Smooth muscle cell (in vitro differentiated cells): Measurements from ENCODE around the gene PEG3. TPM values are rescaled to one million over a fixed set of nuclear protein-coding genes. Genes with fewer than 3 reads are reported as not detected.
"Not testable (repeated sequence)": the region's sequence is repeated elsewhere in the genome, so short reads cannot be mapped to it uniquely, and the experiment has no call there.

Experiments
- DNase-seq: peaks from one replicate; lab custom pipeline; 2025; ENCODE audit not compliant: unreplicated experiment; lab: John Stamatoyannopoulos, UW
- H2AFZ ChIP-seq: fragments of 200-600 bp; sonication (generic); 2 replicates; pipeline ENCODE4 v1.6.0; 2016; ENCODE audit warnings: antibody characterized with exemption, low read depth, mild to moderate bottlenecking
- H3F3A ChIP-seq: fragments of 200-600 bp; sonication (generic); 2 replicates; pipeline ENCODE4 v1.6.0; 2017; ENCODE audit warnings: antibody characterized with exemption, low read depth
- H3K27ac ChIP-seq: fragments of 200-600 bp; sonication (generic); 2 replicates; pipeline ENCODE4 v1.5.1; 2016; ENCODE audit warnings: low read depth, mild to moderate bottlenecking
- H3K27me3 ChIP-seq: fragments of 200-600 bp; sonication (generic); 2 replicates; pipeline ENCODE4 v1.6.1; 2016; ENCODE audit warnings: low read depth, mild to moderate bottlenecking
- H3K36me3 ChIP-seq: fragments of 200-600 bp; sonication (generic); 2 replicates; pipeline ENCODE4 v1.5.1; 2016; ENCODE audit warnings: low read depth
- H3K4me1 ChIP-seq: fragments of 200-600 bp; sonication (generic); 2 replicates; pipeline ENCODE4 v1.5.1; 2016; ENCODE audit warnings: low read depth
- H3K4me2 ChIP-seq: fragments of 200-600 bp; sonication (generic); 2 replicates; pipeline ENCODE4 v1.6.0; 2016; ENCODE audit warnings: mild to moderate bottlenecking
- H3K4me3 ChIP-seq: fragments of 200-600 bp; sonication (generic); 2 replicates; pipeline ENCODE4 v1.5.1; 2016; ENCODE audit warnings: mild to moderate bottlenecking
- H3K79me2 ChIP-seq: fragments of 200-600 bp; sonication (generic); 2 replicates; pipeline ENCODE4 v1.6.0; 2016; ENCODE audit warnings: low read depth, mild to moderate bottlenecking
- H3K9ac ChIP-seq: fragments of 200-600 bp; sonication (generic); 2 replicates; pipeline ENCODE4 v1.6.0; 2016; ENCODE audit warnings: low read depth
- H3K9me3 ChIP-seq: fragments of 200-600 bp; sonication (generic); replicated peaks from 2 replicates; pipeline ENCODE4 v1.5.1; 2016; ENCODE audit warnings: low read depth
- H4K20me1 ChIP-seq: fragments of 200-600 bp; sonication (generic); 2 replicates; pipeline ENCODE4 v1.6.0; 2016; ENCODE audit warnings: low read depth
- CTCF ChIP-seq: fragments of 200-600 bp; sonication (generic); IDR thresholded peaks from 2 replicates; pipeline ENCODE4 v1.5.1; 2017; ENCODE audit warnings: borderline replicate concordance, mild to moderate bottlenecking, antibody characterized with exemption; ENCODE audit not compliant: insufficient read depth, poor library complexity, severe bottlenecking
- WGBS: methylation state at CpG from one replicate; pipeline ENCODE4 v1.1.7; 2016; ENCODE audit warnings: low lambda C conversion rate; 5-methylcytosine and 5-hydroxymethylcytosine counted together
- polyA plus RNA-seq: library from polyadenylated mRNA; unstranded; fragments of >200 nt; fragmentation: Nextera tagmentation; extraction: Ambion mirVana; gene quantifications from 2 replicates; pipeline ENCODE4 v1.2.1, GENCODE V29; 2016
- total RNA-seq: library from RNA; depleted of rRNA; stranded (reverse); fragments of >200 nt; gene quantifications from 2 replicates; pipeline ENCODE4 v1.2.3, GENCODE V29; 2014

PEG3 gene
- total and polyA plus RNA-seq, 2 experiments from 2014 or later: 0.54 TPM; not detected in 1

DNA sequence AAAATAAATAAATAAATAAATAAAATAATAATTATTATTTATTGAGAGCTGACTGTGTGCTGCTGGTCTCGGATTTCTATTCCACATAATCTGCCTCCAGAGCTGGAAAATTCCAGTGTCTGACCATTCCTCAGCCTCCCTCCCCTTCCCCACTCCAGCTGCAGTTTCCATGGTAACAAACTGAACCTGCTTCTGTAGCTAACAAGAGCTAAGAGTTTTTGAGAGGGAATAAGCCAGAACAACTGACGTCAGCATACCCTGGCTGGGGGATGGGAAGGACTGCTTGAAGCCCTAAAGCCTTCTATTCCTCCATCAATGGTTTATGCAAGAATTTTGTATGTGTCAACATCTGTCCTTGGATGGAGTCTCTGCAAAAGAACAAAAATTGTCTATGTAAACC lies 26.0 kb upstream of the PEG3 start:
- Histone ChIP-seq H3K9ac (no peak overlapping the region), H3K27ac (no peak overlapping the region), H3K4me3 (no peak overlapping the region), H2AFZ (no peak overlapping the region), H3K36me3 (no peaks in the 10 kb centered on the region), H3K27me3 (no peaks in the 10 kb centered on the region), H4K20me1 (no peaks in the 10 kb centered on the region), H3F3A (no peaks in the 10 kb centered on the region), H3K79me2 (no peaks in the 10 kb centered on the region), H3K4me1 (no peaks in the 10 kb centered on the region), H3K9me3 (peaks cover 8% of the 10 kb centered on the region), H3K4me2 (no peak overlapping the region)
- DNase-seq: no peak
- 65% methylated on average over 2 of the region's 2 CpGs for WGBS
- TF ChIP-seq CTCF: no peak

- no peak for DNase-seq
- WGBS: 93% methylated on average over 50 of the region's 50 CpGs
- Histone ChIP-seq H3F3A (no peaks in the 10 kb centered on the region), H2AFZ (no peak overlapping the region), H3K4me2 (no peak overlapping the region), H3K9ac (no peak overlapping the region), H3K27ac (no peak overlapping the region), H3K79me2 (no peaks in the 10 kb centered on the region), H4K20me1 (no peaks in the 10 kb centered on the region), H3K4me3 (no peak overlapping the region), H3K27me3 (no peaks in the 10 kb centered on the region), H3K36me3 (no peaks in the 10 kb centered on the region), H3K4me1 (no peaks in the 10 kb centered on the region), H3K9me3 (peaks cover 5% of the 10 kb centered on the region)
- TF ChIP-seq CTCF: no peak
Measured at GRCh38 chr19:56864443-56865125, 24.1 kb upstream of the PEG3 start.

DNA sequence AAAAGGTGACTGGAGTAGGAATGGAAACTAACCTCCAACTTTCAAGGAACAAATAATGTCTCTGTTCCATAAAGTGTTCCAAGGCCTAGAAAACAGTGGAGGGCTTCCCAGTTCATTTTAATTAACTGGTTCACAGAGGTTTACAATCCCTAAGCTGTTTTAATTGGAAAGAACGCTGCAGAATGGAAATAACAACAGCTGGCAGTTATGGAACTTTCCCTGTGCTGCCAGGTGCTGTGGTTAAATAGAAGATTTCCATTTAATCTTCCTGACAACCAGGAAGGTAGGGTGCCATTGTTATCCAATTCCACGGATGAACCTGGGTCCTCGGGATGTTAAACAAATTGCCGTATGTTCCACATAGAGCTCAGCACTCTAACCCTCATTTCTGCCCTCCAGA lies 22.2 kb upstream of the PEG3 start:
- H3K4me2 ChIP-seq: no peak overlapping the region
- H3K9ac ChIP-seq: no peak overlapping the region
- H3K4me3 ChIP-seq: no peak overlapping the region
- no peaks in the 10 kb centered on the region for H3K79me2 ChIP-seq
- H3K9me3 ChIP-seq: peaks cover 6% of the 10 kb centered on the region
- no peaks in the 10 kb centered on the region for H3K36me3 ChIP-seq
- no peaks in the 10 kb centered on the region for H3K4me1 ChIP-seq
- TF ChIP-seq CTCF: no peak
- H4K20me1 ChIP-seq: no peaks in the 10 kb centered on the region
- no peaks in the 10 kb centered on the region for H3F3A ChIP-seq
- H3K27me3 ChIP-seq: no peaks in the 10 kb centered on the region
- no peak overlapping the region for H3K27ac ChIP-seq
- 87% methylated on average over 4 of the region's 4 CpGs for WGBS
- DNase-seq: no peak
- H2AFZ ChIP-seq: no peak overlapping the region

DNA sequence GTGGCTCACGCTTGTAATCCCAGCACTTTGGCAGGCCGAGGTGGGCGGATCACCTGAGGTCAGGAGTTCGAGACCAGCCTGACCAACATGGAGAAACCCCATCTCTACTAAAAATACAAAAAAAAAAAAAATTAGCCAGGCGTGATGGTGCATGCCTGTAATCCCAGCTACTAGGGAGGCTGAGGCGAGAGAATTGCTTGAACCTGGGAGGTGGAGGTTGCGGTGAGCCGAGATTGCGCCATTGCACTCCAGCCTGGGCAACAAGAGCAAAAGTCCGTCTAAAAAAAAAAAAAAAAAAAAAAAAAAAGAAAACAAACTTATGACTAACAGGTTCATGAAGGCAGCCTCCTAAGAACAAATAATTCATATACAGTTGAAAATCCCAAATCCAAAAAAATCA lies 19.9 kb upstream of the PEG3 start:
- WGBS: 72% methylated on average over 9 of the region's 10 CpGs
- H3K79me2 ChIP-seq, H3K27ac ChIP-seq, H3K36me3 ChIP-seq, H4K20me1 ChIP-seq, H2AFZ ChIP-seq, H3K4me2 ChIP-seq, H3K4me1 ChIP-seq, H3F3A ChIP-seq, DNase-seq, H3K27me3 ChIP-seq, H3K9ac ChIP-seq, H3K4me3 ChIP-seq: not testable (repeated sequence)
- peaks cover 14% of the 10 kb centered on the region for H3K9me3 ChIP-seq
